ENCODE data around the gene GATC. TPM values are rescaled to one million over a fixed set of nuclear protein-coding genes. Genes with fewer than 3 reads are reported as not detected.
"Not testable (repeated sequence)": the region's sequence is repeated elsewhere in the genome, so short reads cannot be mapped to it uniquely, and the experiment has no call there.

GATC gene
- total and polyA plus RNA-seq, 2 experiments from 2014 or later: 15.9 to 18.3 TPM

GRCh38 chr12:120481022-120481767 lies 35.0 kb downstream of the GATC start:
- H3K9me2 ChIP-seq (ENCODE audit: insufficient read depth): no peaks in the 10 kb centered on the region
- no peak overlapping the region for H3K4me2 ChIP-seq (ENCODE audit: unreplicated experiment)
- TF ChIP-seq EZH2 (IDR thresholded peaks at IDR 0.05; ENCODE audit: insufficient read depth, poor library complexity, severe bottlenecking) (no peak), EZH2phosphoT487 (IDR thresholded peaks at IDR 0.05; ENCODE audit: insufficient read depth, low read depth) (no peak)
- WGBS, 2 experiments (ENCODE audit: low coverage in 1 of 2, low lambda C conversion rate in 2 of 2, missing lambda C conversion rate in 2 of 2): 96 to 99% methylated on average over 9 of the region's 9 CpGs
- H3K4me3 ChIP-seq: no peak overlapping the region
- H3K27ac ChIP-seq: no peak overlapping the region
- no peak overlapping the region for H3K9ac ChIP-seq
- no peaks in the 10 kb centered on the region for H3K4me1 ChIP-seq (ENCODE audit: insufficient read depth)
- H3K36me3 ChIP-seq (ENCODE audit: low read depth): no peaks in the 10 kb centered on the region
- peaks cover 24% of the 10 kb centered on the region for H3K79me2 ChIP-seq (ENCODE audit: insufficient read depth)
- H3K27me3 ChIP-seq (replicated peaks; ENCODE audit: insufficient read depth): no peaks in the 10 kb centered on the region
- no peak for DNase-seq
- H3K9me3 ChIP-seq (ENCODE audit: low read depth): no peaks in the 10 kb centered on the region
- no peaks in the 10 kb centered on the region for H3F3A ChIP-seq (ENCODE audit: insufficient read depth)
- no peaks in the 10 kb centered on the region for H4K20me1 ChIP-seq (ENCODE audit: insufficient read depth)
- H2AFZ ChIP-seq: no peak overlapping the region
- in situ Hi-C loops (cut with MboI): no loop called here

- Histone ChIP-seq H3K27me3 (replicated peaks; ENCODE audit: insufficient read depth) (no peaks in the 10 kb centered on the region), H3K27ac (no peak overlapping the region), H3K9me3 (ENCODE audit: low read depth) (no peaks in the 10 kb centered on the region), H3K4me1 (ENCODE audit: insufficient read depth) (no peaks in the 10 kb centered on the region), H3K9me2 (ENCODE audit: insufficient read depth) (no peaks in the 10 kb centered on the region), H3K4me2 (ENCODE audit: unreplicated experiment) (no peak overlapping the region), H3F3A (ENCODE audit: insufficient read depth) (no peaks in the 10 kb centered on the region), H3K36me3 (ENCODE audit: low read depth) (no peaks in the 10 kb centered on the region), H4K20me1 (ENCODE audit: insufficient read depth) (no peaks in the 10 kb centered on the region), H3K79me2 (ENCODE audit: insufficient read depth) (peaks cover 12% of the 10 kb centered on the region), H3K9ac (no peak overlapping the region), H3K4me3 (no peak overlapping the region), H2AFZ (no peak overlapping the region)
- TF ChIP-seq EZH2phosphoT487 (IDR thresholded peaks at IDR 0.05; ENCODE audit: insufficient read depth, low read depth) (no peak), EZH2 (IDR thresholded peaks at IDR 0.05; ENCODE audit: insufficient read depth, poor library complexity, severe bottlenecking) (no peak)
- 100% methylated on average over 1 of the region's 1 CpG for WGBS, 2 experiments (ENCODE audit: low coverage in 1 of 2, low lambda C conversion rate in 2 of 2, missing lambda C conversion rate in 2 of 2)
- in situ Hi-C loops (cut with MboI): no loop called here
- no peak for DNase-seq
Measured at GRCh38 chr12:120483621-120484020, 37.4 kb downstream of the GATC start.

GRCh38 chr12:120485961-120486881 lies 40.0 kb downstream of the GATC start:
- no peak for DNase-seq
- Histone ChIP-seq H3K79me2 (ENCODE audit: insufficient read depth) (no peaks in the 10 kb centered on the region; the same call in 1 of the 2 replicates), H3K4me2 (ENCODE audit: unreplicated experiment) (no peak overlapping the region), H3F3A (ENCODE audit: insufficient read depth) (no peaks in the 10 kb centered on the region), H3K9me3 (ENCODE audit: low read depth) (no peaks in the 10 kb centered on the region), H3K4me3 (no peak overlapping the region), H4K20me1 (ENCODE audit: insufficient read depth) (no peaks in the 10 kb centered on the region), H3K27me3 (replicated peaks; ENCODE audit: insufficient read depth) (no peaks in the 10 kb centered on the region), H3K27ac (no peak overlapping the region), H2AFZ (no peak overlapping the region), H3K9ac (no peak overlapping the region), H3K4me1 (ENCODE audit: insufficient read depth) (no peaks in the 10 kb centered on the region), H3K36me3 (ENCODE audit: low read depth) (no peaks in the 10 kb centered on the region), H3K9me2 (ENCODE audit: insufficient read depth) (no peaks in the 10 kb centered on the region)
- no peak for TF ChIP-seq EZH2phosphoT487 (IDR thresholded peaks at IDR 0.05; ENCODE audit: insufficient read depth, low read depth)
- no peak for TF ChIP-seq EZH2 (IDR thresholded peaks at IDR 0.05; ENCODE audit: insufficient read depth, poor library complexity, severe bottlenecking)
- in situ Hi-C loops (cut with MboI): no loop called here
- WGBS, 2 experiments (ENCODE audit: low coverage in 1 of 2, low lambda C conversion rate in 2 of 2, missing lambda C conversion rate in 2 of 2): 81 to 83% methylated on average over 7 of the region's 7 CpGs

GRCh38 chr12:120487552-120487951 lies 41.3 kb downstream of the GATC start:
- H3K9me2 ChIP-seq (ENCODE audit: insufficient read depth); H4K20me1 ChIP-seq (ENCODE audit: insufficient read depth); H3K79me2 ChIP-seq (ENCODE audit: insufficient read depth); H3K4me2 ChIP-seq (ENCODE audit: unreplicated experiment); H2AFZ ChIP-seq; H3K27me3 ChIP-seq (replicated peaks; ENCODE audit: insufficient read depth); H3K4me3 ChIP-seq; DNase-seq; H3K27ac ChIP-seq; H3K4me1 ChIP-seq (ENCODE audit: insufficient read depth); H3K9ac ChIP-seq; H3F3A ChIP-seq (ENCODE audit: insufficient read depth); H3K9me3 ChIP-seq (ENCODE audit: low read depth); in situ Hi-C loops (cut with MboI); H3K36me3 ChIP-seq (ENCODE audit: low read depth): not testable (repeated sequence)
- WGBS, 2 experiments (ENCODE audit: low coverage in 1 of 2, low lambda C conversion rate in 2 of 2, missing lambda C conversion rate in 2 of 2): 90 to 92% methylated on average over 7 of the region's 7 CpGs
